BE2C (cell line): ENCODE results near the gene TBCCD1.
"Not testable (repeated sequence)": the region's sequence is repeated elsewhere in the genome, so short reads cannot be mapped to it uniquely, and the experiment has no call there.

ENCODE experiments used
- DNase-seq: peaks from one replicate; pipeline ENCODE4 v3.0.0-alpha.2; 2020
- H3K27me3 ChIP-seq: fragments of 250-450 bp; sonication (Bioruptor Pico); 2 replicates; pipeline ENCODE4 v1.5.1; 2020; ENCODE audit warnings: mild to moderate bottlenecking
- H3K36me3 ChIP-seq: fragments of 250-450 bp; sonication (Bioruptor Pico); 2 replicates; pipeline ENCODE4 v1.5.1; 2020; ENCODE audit warnings: mild to moderate bottlenecking
- H3K4me1 ChIP-seq: fragments of 250-450 bp; sonication (Bioruptor Pico); 2 replicates; pipeline ENCODE4 v1.5.1; 2020
- H3K4me3 ChIP-seq: 2 replicates; pipeline ENCODE4 v1.5.1; 2011; ENCODE audit warnings: low read depth, low read length
- H3K9me3 ChIP-seq: fragments of 250-450 bp; sonication (Bioruptor Pico); 2 replicates; pipeline ENCODE4 v1.5.1; 2020
- CTCF ChIP-seq: IDR thresholded peaks from 2 replicates; pipeline ENCODE4 v1.5.1; 2012; ENCODE audit warnings: mild to moderate bottlenecking, low read depth, low read length

TBCCD1 gene

DNA sequence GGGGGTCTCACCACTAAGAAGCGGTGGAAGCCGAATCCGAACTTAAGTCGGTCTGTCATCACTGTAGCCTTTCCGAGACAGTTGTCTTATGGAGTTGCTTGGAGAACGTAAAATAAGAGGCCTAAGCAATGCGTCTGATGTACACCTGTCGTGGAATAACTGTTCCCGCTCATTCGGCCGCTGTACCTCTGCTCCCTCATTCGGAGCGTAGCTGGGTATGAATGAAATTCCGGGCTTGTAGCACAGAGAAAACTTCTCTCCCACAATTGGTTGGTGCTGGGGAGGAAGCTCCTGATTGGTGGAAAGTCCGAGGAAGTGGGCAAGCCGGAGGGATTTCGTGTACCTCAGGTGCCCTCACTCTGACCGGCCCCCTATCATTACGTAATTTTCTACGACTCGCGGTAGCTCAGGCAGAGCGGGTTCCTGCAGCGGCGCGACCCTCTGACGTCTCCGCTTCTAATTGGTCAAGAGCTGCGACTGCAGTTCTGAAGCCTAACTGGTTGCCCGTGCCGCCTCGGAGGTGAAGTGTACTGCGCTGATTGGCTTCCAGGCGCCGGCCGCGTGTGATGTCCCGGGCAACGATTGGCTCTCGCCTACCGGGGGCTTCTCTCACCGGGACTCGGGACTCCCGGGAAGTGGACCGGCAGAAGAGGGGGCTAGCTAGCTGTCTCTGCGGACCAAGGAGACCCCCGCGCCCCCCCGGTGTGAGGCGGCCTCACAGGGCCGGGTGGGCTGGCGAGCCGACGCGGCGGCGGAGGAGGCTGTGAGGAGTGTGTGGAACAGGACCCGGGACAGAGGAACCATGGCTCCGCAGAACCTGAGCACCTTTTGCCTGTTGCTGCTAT is 3.2 kb upstream of the TBCCD1 start, which contains the start of gene DNAJB11:
DNAJB11 (plus strand) TSS at position 625 of the 845 bp plus-strand sequence; CDS start at position 803, 178 bp downstream.
- H3K36me3 ChIP-seq, result peaks cover 22% of the 10 kb centered on the region
- DNase-seq, result peak; percentile 99
- no peaks in the 10 kb centered on the region for H3K9me3 ChIP-seq
- no peaks in the 10 kb centered on the region for H3K27me3 ChIP-seq
- no peaks in the 10 kb centered on the region for H3K4me1 ChIP-seq
- H3K4me3 ChIP-seq, result peak within 1 kb of the TSS; percentile 92
- no peak for TF ChIP-seq CTCF

DNA sequence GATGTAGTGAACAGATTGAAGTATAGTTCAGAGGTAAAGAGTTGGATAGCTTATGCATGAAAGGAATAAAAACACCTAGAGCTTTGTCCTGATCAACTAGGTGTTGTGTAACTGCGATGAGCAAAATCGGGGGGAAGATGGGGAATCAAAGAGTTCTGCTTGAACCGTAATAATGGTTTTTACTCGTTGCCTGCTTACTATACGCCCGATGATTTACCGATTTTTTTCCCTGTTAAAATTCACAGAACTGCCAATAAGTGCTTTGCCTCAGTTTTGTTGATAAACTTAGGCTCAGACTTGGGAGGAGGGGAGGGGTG is 2.6 kb upstream of the TBCCD1 start:
- no peaks in the 10 kb centered on the region for H3K27me3 ChIP-seq
- TF ChIP-seq CTCF, result no peak
- no peaks in the 10 kb centered on the region for H3K9me3 ChIP-seq
- H3K4me3 ChIP-seq, result peak overlapping the region; percentile 92
- no peak for DNase-seq
- peaks cover 17% of the 10 kb centered on the region for H3K36me3 ChIP-seq
- no peaks in the 10 kb centered on the region for H3K4me1 ChIP-seq

DNA sequence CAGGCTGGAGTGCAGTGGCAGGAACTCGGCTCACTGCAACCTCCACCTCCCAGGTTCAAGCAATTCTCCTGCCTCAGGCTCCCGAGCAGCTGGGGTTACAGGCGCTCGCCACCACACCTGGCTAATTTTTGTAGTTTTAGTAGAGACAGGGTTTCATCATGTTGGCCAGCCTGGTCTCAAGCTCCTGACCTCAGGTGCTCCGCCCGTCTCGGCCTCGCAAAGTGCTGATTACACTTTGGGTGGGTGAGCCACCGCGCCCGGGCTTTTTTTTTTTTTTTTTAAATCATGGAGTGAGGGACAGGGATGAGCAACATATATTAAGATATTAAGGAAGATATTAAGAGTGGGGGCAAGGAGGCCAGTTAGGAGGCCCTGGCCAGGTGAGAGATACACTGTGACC is 2.2 kb upstream of the TBCCD1 start:
- not testable (repeated sequence) for H3K27me3 ChIP-seq, DNase-seq, H3K9me3 ChIP-seq, H3K4me1 ChIP-seq
- Histone ChIP-seq H3K36me3 (peaks cover 17% of the 10 kb centered on the region), H3K4me3 (peak overlapping the region; percentile 92)

DNA sequence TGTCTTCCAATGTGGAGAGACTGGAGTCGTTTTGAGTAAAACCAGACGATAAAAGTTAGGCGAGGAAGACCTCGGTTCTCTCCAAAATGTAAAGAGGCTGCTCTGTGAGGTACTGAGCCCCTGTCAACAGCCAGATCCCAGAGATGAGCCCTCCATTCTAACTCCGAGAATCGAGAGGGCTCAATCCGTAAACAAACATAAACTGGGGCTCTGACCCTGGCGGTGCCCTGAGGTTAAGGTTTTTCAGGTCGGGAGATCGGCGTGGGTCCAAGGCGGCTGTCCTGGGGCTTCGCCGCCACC is 417 bp downstream of the TBCCD1 start:
- DNase-seq, result no peak
- TF ChIP-seq CTCF, result no peak
- Histone ChIP-seq H3K9me3 (no peaks in the 10 kb centered on the region), H3K36me3 (0 out of 2 replicates have a peak, but pooled peaks cover 3% of the 10 kb centered on the region), H3K4me3 (peak overlapping the region; percentile 83), H3K27me3 (no peaks in the 10 kb centered on the region), H3K4me1 (no peaks in the 10 kb centered on the region)

DNA sequence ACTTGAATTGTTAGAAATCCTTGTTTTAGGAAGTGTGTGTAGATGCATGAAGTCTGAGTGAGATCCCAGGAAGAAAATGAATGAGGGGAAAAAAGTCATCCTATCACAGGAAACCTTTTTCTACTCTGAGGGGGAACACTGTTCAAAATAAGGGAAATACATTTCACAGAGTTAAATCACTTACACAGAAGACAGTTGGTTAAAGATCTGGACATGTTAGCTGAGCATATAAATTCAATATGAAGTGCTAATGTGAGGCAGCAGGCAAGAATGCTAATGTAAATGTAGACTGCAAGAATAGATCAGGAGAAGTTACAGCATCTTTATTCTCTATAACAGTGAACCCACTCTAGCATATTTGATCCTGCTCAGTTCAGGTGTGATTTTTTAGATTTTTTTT is 2.6 kb downstream of the TBCCD1 start:
- no peak for DNase-seq
- H3K9me3 ChIP-seq, result no peaks in the 10 kb centered on the region
- no peak overlapping the region for H3K4me3 ChIP-seq
- peaks cover 3% of the 10 kb centered on the region; the same call in 1 of the 2 replicates for H3K36me3 ChIP-seq
- H3K27me3 ChIP-seq, result no peaks in the 10 kb centered on the region
- no peaks in the 10 kb centered on the region for H3K4me1 ChIP-seq
- no peak for TF ChIP-seq CTCF

DNA sequence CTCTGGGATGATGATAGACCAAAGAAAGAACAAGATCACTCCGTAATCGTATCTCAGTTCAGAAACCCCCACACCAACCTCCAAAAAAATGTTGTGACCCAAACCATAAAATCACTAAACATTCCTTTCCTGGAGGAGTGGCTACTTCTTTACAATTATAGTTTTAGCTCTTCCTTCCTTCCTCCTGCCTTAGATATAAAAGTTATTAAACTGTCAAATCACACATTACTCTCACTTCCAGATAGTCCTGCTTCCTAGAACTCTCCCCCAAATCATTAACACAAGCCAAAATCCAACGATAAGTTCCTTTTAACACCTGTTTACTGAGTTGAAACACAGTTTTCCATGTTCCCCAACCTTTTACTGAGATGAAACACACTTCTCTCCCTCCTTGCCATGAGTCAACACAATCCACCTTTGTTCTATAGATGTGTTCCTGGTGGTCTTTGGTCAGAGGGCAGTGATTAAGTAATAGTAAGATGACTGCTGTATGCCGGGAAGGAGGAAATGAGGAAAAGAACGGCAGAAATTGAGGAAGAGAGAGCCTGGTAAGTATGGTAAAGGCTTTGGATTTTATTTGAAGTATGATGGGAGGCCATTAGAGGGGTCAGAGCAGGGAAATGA is 14.6 kb downstream of the TBCCD1 start:
- peaks cover 49% of the 10 kb centered on the region for H3K36me3 ChIP-seq
- no peak for TF ChIP-seq CTCF
- DNase-seq, result no peak
- H3K9me3 ChIP-seq, result no peaks in the 10 kb centered on the region
- H3K27me3 ChIP-seq, result no peaks in the 10 kb centered on the region
- no peaks in the 10 kb centered on the region for H3K4me1 ChIP-seq
- no peak overlapping the region for H3K4me3 ChIP-seq
